ENCODE data around the gene LUZP1. TPM values are rescaled to one million over a fixed set of nuclear protein-coding genes. Genes with fewer than 3 reads are reported as not detected.
A peak's percentile ranks its signal among the peaks of the same experiment; 100 is the strongest.

LUZP1 gene
- total and polyA plus RNA-seq, 12 donors: 7.1 to 65.3 (median 26.5) TPM

DNA sequence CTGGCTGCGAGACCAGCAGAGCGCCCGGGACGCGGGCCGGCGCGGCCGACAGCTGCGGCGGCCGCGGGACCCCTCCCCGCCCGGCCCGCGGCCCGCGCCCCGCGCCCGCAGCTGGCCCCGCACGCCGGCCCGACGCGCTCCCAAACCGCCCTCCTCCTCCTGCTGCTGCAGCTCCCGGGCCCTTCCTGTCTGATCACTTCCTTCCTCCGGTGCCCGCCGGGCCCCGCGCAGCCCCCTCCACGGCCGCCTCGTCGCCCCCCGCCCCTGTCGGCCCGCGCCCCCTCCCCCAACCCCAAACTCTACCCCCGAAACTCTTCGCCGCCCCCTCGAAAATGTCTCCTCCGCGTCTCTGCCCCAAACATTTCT is 594 bp downstream of the LUZP1 start:
- Histone ChIP-seq H3K27ac (peak overlapping the region; percentile 92 to 98 (median 93)), H3K9me3 (replicated peaks in 1 of 3) (no peaks in the 10 kb centered on the region), H3K4me3 (peak overlapping the region; percentile 69 to 95 (median 88)), H3K4me1 (replicated peaks in 1 of 2) (peaks cover 29 to 58% of the 10 kb centered on the region in 2 donors), H3K36me3 (replicated peaks in 1 of 2) (no peaks in the 10 kb centered on the region), H3K27me3 (no peaks in the 10 kb centered on the region)
- TF ChIP-seq, protein P1, sequence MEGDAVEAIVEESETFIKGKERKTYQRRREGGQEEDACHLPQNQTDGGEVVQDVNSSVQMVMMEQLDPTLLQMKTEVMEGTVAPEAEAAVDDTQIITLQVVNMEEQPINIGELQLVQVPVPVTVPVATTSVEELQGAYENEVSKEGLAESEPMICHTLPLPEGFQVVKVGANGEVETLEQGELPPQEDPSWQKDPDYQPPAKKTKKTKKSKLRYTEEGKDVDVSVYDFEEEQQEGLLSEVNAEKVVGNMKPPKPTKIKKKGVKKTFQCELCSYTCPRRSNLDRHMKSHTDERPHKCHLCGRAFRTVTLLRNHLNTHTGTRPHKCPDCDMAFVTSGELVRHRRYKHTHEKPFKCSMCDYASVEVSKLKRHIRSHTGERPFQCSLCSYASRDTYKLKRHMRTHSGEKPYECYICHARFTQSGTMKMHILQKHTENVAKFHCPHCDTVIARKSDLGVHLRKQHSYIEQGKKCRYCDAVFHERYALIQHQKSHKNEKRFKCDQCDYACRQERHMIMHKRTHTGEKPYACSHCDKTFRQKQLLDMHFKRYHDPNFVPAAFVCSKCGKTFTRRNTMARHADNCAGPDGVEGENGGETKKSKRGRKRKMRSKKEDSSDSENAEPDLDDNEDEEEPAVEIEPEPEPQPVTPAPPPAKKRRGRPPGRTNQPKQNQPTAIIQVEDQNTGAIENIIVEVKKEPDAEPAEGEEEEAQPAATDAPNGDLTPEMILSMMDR (IDR thresholded peaks at IDR 0.05): no peak
- TF ChIP-seq POLR2A (IDR thresholded peaks at IDR 0.05): no peak
- intact Hi-C loops (cut with DNase I): loop anchor here in 1 of 2 donors (5.0 kb wide), 1 partner anchor 66 kb away; no protein-coding TSS in a partner anchor
- peak in 6 of 7 donors; percentile 30 to 60 (median 42) for DNase-seq
- WGBS, 4 donors: 0 to 2% (median 1%) methylated on average over 6 to 49 of the region's 49 CpGs

DNA sequence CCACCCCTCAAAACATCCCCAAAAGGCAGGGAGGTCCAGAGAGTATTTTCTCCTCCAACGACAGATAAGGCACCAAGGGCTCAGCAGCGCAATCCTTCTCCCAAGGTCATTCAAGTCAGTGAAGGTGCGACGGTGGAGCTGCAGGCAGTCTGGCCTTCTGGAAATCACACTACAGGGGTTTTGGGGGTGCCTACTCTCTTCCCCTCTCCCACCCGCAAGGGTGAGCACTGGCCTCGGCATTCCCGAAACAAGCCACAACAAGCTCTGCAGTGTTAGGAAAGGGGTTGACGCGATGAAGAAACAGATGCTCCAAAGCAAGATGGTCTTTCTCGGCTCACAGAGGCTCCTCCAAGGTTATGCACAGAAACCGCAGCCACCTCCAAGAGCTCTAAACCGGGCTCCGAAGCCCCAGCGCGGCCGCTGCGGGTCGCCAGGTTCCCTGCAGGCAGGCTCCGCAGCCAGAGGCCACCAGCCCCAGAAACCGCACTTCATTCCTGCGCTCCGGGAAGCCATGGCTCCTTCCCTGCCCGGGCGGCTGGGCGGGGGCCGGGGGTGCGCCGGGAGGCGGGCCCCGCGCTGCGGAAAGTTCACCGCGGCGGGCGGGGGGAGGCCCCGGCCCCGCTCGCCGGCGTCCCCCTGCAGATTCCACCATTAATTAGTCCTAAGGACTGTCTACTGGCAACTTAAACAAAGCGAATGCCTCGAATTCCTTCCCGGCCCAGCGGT is 1.1 kb downstream of the LUZP1 start:
- Histone ChIP-seq H3K4me3 (peak overlapping the region; percentile 21 to 95 (median 72)), H3K4me1 (replicated peaks in 1 of 2) (peaks cover 29 to 63% of the 10 kb centered on the region in 2 donors), H3K36me3 (replicated peaks in 1 of 2) (no peaks in the 10 kb centered on the region), H3K9me3 (replicated peaks in 1 of 3) (no peaks in the 10 kb centered on the region), H3K27ac (peak overlapping the region; percentile 78 to 98 (median 93)), H3K27me3 (no peaks in the 10 kb centered on the region)
- WGBS, 4 donors: 0 to 4% (median 1%) methylated on average over 4 to 45 of the region's 45 CpGs
- TF ChIP-seq, protein P1 (IDR thresholded peaks at IDR 0.05): no peak
- peak in 1 of 2 donors; percentile 29 for TF ChIP-seq POLR2A (IDR thresholded peaks at IDR 0.05)
- peak; percentile 47 to 64 (median 56) for DNase-seq
- intact Hi-C loops (cut with DNase I): loop anchor here in 1 of 2 donors (5.0 kb wide), 1 partner anchor 65 kb away; no protein-coding TSS in a partner anchor

DNA sequence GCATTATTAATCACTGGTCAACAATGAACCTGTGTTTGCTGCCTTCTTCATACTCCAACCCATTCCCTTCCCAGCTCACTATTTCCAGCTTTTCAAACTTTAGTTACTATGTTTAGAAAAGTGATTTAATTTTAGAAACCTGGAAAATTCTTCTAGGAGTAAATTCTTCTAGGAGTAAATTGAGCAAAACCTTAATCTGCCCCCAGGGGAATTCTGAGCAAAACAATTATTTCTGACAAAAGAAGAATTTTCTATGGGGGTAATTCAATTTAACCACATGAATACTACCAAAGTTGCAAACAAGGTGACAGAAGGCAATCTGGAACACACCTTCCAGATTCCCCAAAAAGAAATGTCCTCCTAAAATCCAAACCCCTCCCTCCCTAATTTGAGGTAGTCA is 1.8 kb downstream of the LUZP1 start:
- Histone ChIP-seq H3K4me1 (replicated peaks in 1 of 2) (peaks cover 29 to 63% of the 10 kb centered on the region in 2 donors), H3K27ac (peak overlapping the region; percentile 78 to 98 (median 93)), H3K9me3 (replicated peaks in 1 of 3) (no peaks in the 10 kb centered on the region), H3K27me3 (no peaks in the 10 kb centered on the region), H3K36me3 (replicated peaks in 1 of 2) (no peaks in the 10 kb centered on the region), H3K4me3 (peak overlapping the region in 2 of 4 donors; percentile 21 to 69)
- no peak for DNase-seq
- no peak for TF ChIP-seq POLR2A (IDR thresholded peaks at IDR 0.05)
- TF ChIP-seq, protein P1 (IDR thresholded peaks at IDR 0.05): no peak
- intact Hi-C loops (cut with DNase I): loop anchor here in 1 of 2 donors (5.0 kb wide), 1 partner anchor 65 kb away; no protein-coding TSS in a partner anchor

DNA sequence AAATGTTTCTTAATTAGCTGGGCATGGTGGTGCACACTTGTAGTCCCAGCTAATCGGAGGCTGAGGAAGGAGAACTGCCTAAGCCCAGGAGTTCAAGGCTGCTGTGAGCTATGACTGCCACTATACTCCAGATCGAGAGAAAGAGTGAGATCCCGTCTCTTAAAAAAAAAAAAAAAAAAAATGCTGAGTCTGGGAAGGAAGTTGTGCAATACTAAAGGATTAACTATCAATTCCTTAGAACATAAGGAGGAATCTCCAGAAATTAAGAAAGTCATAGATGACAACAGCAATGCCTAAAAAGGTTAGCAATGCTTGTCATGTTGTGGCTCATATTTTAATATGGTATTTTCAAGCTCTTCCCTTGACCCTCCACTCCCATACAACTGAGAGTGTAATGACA is 5.3 kb downstream of the LUZP1 start:
- intact Hi-C loops (cut with DNase I): no loop called here
- H3K27ac ChIP-seq: no peak overlapping the region
- peaks cover 29 to 62% of the 10 kb centered on the region in 2 donors for H3K4me1 ChIP-seq (replicated peaks in 1 of 2)
- DNase-seq: no peak
- H3K27me3 ChIP-seq: no peaks in the 10 kb centered on the region
- H3K36me3 ChIP-seq (replicated peaks in 1 of 2): no peaks in the 10 kb centered on the region
- TF ChIP-seq, protein P1 (IDR thresholded peaks at IDR 0.05): no peak
- no peak for TF ChIP-seq POLR2A (IDR thresholded peaks at IDR 0.05)
- no peaks in the 10 kb centered on the region for H3K9me3 ChIP-seq (replicated peaks in 1 of 3)
- no peak overlapping the region for H3K4me3 ChIP-seq
- 11 to 24% (median 19%) methylated on average over 3 of the region's 3 CpGs for WGBS, 4 donors

Measured in adrenal gland (tissue), 12 donors.